K562 (cell line): ENCODE results near the gene ZNF410. TPM values are rescaled to one million over a fixed set of nuclear protein-coding genes. Genes with fewer than 3 reads are reported as not detected.

Experiments used
- CSDE1 ChIP-seq, 2 experiments: fragments of 450-650 bp; IDR thresholded peaks; 2 replicates each; pipeline ENCODE4 v1.6.1; 2016; ENCODE audit warnings: mild to moderate bottlenecking in 1 of 2
- FOXJ3 ChIP-seq: sonication (generic); formaldehyde crosslinking; IDR thresholded peaks from 2 replicates; pipeline ENCODE4 v1.4.0; 2020; ENCODE audit warnings: mild to moderate bottlenecking, missing genetic modification reagents
- HMG20B ChIP-seq: fragments of 250-450 bp; sonication (Bioruptor Pico); IDR thresholded peaks from 2 replicates; pipeline ENCODE4 v1.5.0; 2021; ENCODE audit warnings: mild to moderate bottlenecking
- HNRNPLL ChIP-seq: fragments of 200-400 bp; formaldehyde crosslinking; IDR thresholded peaks from 2 replicates; pipeline ENCODE4 v1.6.1; 2017; ENCODE audit warnings: low read length, low read depth, mild to moderate bottlenecking; ENCODE audit not compliant: poor library complexity, severe bottlenecking
- JUN ChIP-seq, 2 experiments: sonication (generic) in 1 of 2; formaldehyde crosslinking in 1 of 2; IDR thresholded peaks; 2 replicates each; pipeline versions ENCODE4 v1.6.1 to v1.8.0; 2012 to 2022; ENCODE audit warnings: borderline replicate concordance in 2 of 2, mild to moderate bottlenecking in 2 of 2, improper control_type of control experiment in 1 of 2, low read depth in 1 of 2, low read length in 1 of 2, missing genetic modification reagents in 1 of 2
- MCM3 ChIP-seq: fragments of 450-650 bp; IDR thresholded peaks from 2 replicates; pipeline ENCODE4 v1.6.1; 2016
- PREB ChIP-seq: sonication (generic); formaldehyde crosslinking; IDR thresholded peaks from 2 replicates; pipeline ENCODE4 v1.8.1; 2023; ENCODE audit warnings: mild to moderate bottlenecking, missing genetic modification reagents
- RERE ChIP-seq: sonication (generic); formaldehyde crosslinking; IDR thresholded peaks from 2 replicates; pipeline ENCODE4 v1.8.0; 2023; ENCODE audit warnings: missing genetic modification reagents, mild to moderate bottlenecking, borderline replicate concordance
- SMAD2 ChIP-seq: fragments of 150-350 bp; IDR thresholded peaks from 2 replicates; pipeline ENCODE4 v1.6.1; 2014; ENCODE audit warnings: low read depth, mild to moderate bottlenecking, low read length
- TAF7 ChIP-seq: fragments of 450-650 bp; IDR thresholded peaks from 2 replicates; pipeline ENCODE4 v1.6.1; 2016; ENCODE audit warnings: missing genetic modification characterization, missing compliant biosample characterization
- TAF9B ChIP-seq: fragments of 450-650 bp; IDR thresholded peaks from 2 replicates; pipeline ENCODE4 v1.6.1; 2018; ENCODE audit warnings: mild to moderate bottlenecking; ENCODE audit not compliant: partially characterized antibody
- ZMIZ1 ChIP-seq, 2 experiments: fragments of 150-350 bp in 1 of 2; IDR thresholded peaks; 2 replicates each; pipeline ENCODE4 v1.6.1; 2012 to 2016; ENCODE audit warnings: low read depth in 2 of 2, low read length in 2 of 2, mild to moderate bottlenecking in 1 of 2, moderate library complexity in 1 of 2
- ZNF449 ChIP-seq: fragments of 250-450 bp; sonication (Bioruptor Pico); IDR thresholded peaks from 2 replicates; pipeline ENCODE4 v1.8.0; 2022; ENCODE audit warnings: moderate library complexity, mild to moderate bottlenecking, inconsistent platforms
- ZNF764 ChIP-seq: fragments of 250-450 bp; sonication (Bioruptor Pico); IDR thresholded peaks from 2 replicates; pipeline ENCODE4 v1.4.0; 2020; ENCODE audit warnings: low read depth, mild to moderate bottlenecking, moderate library complexity
- polyA plus RNA-seq, 8 experiments: library from polyadenylated mRNA; depleted of rRNA in 4 of 8; stranded (reverse) in 5 of 8; unstranded in 3 of 8; fragments of >200 nt; fragmentation: Nextera tagmentation in 2 of 8; fragmentation: Illumina TruSeq in 1 of 8; extraction: Ambion mirVana in 2 of 8; extraction: Trizol in 1 of 8; gene quantifications; 2 replicates each; pipeline versions ENCODE4 v1.2.1 to v1.2.3, GENCODE V29; 2011 to 2014; ENCODE audit warnings: inconsistent platforms in 1 of 8, missing spikeins in 1 of 8
- total RNA-seq, 7 experiments: library from RNA; depleted of rRNA in 6 of 7; stranded (reverse); fragments of >200 nt in 6 of 7; fragmentation: Illumina TruSeq in 2 of 7; extraction: Trizol in 2 of 7; gene quantifications; 2 replicates each; pipeline versions ENCODE4 v1.2.1 to v1.2.3, GENCODE V29; 2011 to 2021; ENCODE audit warnings: low replicate concordance in 1 of 7

Gene ZNF410
- total and polyA plus RNA-seq, 9 of the 15 experiments (the other 6 are each of a cell fraction or from before 2014, with no cell fraction given) = 20.5 to 64.8 (median 38.7) TPM

- no peak for TF ChIP-seq MCM3
- TF ChIP-seq ZNF764 (CRISPR knock-in tag) = no peak
- TF ChIP-seq FOXJ3 (CRISPR knock-in tag) = no peak
- TF ChIP-seq PREB (CRISPR knock-in tag) = no peak
- TF ChIP-seq HMG20B = no peak
- TF ChIP-seq TAF7 (tag) = peak; percentile 79
- TF ChIP-seq ZNF449 (CRISPR knock-in tag) = no peak
- TF ChIP-seq RERE (CRISPR knock-in tag) = no peak
- TF ChIP-seq ZMIZ1 (IDR thresholded peaks at IDR 0.05; ENCODE audit: low read depth in 2 of 2, low read length in 2 of 2) = no peak
- no peak for TF ChIP-seq JUN (IDR thresholded peaks at IDR 0.05; ENCODE audit: borderline replicate concordance, low read depth, low read length)
- peak; percentile 70; the same call in 1 of the 2 replicates for TF ChIP-seq JUN (CRISPR knock-in tag; IDR thresholded peaks at IDR 0.05; ENCODE audit: borderline replicate concordance)
- TF ChIP-seq TAF9B = peak; percentile 53
- TF ChIP-seq SMAD2 = no peak
- peak in 1 of 2 experiments; percentile 61; a peak in 1 of 4 replicates for TF ChIP-seq CSDE1 (IDR thresholded peaks at IDR 0.05)
- no peak for TF ChIP-seq HNRNPLL
These were observed 34.9 kb upstream of the ZNF410 start, which contains the start of gene PTGR2 (continued) for GRCh38 chr14:73851567-73852382.
